Measurements from ENCODE around the gene EBPL.
A peak's percentile ranks its signal among the peaks of the same experiment; 100 is the strongest.
"Not testable (repeated sequence)": the region's sequence is repeated elsewhere in the genome, so short reads cannot be mapped to it uniquely, and the experiment has no call there.

EBPL gene

DNA sequence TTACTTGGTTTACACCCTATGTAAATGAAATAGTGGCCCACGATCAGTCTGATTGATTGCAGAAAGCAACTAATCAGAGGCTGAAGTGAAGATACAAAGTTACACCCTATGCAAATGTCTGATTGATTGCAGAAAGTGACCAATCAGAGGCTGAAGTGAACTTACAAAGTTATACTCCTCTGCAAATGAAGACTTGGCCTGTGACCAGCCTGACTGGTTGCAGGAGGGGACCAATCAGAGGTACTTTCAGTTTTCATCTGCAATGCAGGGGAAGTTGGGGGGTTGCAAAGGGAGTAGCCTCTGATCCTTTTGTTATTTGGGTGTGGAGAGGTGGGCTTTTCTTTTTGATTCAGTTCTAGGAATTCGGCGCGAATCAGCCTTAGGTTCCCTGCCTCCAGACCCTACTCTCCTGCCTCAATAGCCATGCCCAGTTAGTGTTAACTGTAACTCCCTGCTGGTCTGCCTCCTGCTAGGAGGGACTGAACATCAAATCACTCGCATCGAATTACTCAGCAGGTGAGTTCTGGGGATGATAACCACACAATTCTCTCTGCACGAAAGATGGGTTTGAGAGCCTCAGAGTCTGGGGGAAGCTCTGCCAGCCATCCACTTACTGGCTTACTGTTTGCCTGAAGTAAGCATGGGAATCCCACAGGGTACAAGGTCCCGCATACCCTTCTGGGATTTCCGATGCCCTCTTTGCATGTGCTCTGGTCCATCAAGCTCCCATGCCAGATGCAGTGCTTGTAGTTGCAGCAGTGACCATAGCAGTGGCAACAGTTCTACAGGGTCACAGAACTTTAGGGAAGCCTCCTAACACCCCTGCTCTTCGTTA lies 55.5 kb downstream of the EBPL start:
- DNase-seq = no peak

DNA sequence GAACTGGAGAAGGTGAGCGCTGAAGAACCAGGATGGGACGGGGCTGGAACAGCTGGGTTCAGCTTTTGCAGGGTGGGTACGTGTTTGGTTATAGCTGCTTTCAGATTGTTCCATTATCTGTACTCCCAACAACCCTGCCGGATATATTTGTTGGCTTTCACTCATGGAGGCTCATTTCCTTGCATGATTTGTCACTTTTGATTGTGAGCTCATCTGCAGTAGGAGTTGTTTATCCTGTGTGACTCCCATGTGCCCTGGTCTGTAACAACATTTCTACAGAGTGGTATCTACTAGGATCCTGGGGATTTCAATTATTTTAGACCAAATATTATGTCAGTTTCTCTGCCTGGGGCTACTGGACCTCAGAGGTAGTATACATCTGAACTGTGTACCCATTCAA lies 57.6 kb downstream of the EBPL start:
- DNase-seq = no peak

DNA sequence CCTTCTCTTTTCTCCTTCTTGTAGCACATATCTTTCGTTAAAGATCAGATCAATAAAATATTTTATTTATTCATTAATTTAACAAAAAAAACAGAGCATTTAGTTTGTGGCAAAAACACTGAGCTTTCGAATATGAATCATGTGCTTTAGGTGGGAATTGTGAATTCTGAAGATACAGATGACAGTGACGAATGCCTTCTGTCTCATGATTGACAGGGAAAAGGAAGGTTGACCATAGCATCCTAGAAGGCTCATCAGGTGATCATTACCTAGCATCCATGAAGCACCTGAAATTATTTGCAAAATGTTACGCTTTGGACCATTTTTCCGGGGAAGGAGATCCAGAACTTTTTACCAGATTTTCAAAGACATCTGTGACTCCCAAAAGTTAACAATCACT lies 59.1 kb downstream of the EBPL start:
- no peak for DNase-seq

DNA sequence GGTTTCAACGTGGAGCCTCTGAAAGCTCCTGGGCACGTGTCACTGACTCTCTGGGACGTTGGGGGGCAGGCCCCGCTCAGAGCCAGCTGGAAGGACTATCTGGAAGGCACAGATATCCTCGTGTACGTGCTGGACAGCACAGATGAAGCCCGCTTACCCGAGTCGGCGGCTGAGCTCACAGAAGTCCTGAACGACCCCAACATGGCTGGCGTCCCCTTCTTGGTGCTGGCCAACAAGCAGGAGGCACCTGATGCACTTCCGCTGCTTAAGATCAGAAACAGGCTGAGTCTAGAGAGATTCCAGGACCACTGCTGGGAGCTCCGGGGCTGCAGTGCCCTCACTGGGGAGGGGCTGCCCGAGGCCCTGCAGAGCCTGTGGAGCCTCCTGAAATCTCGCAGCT lies 60.7 kb downstream of the EBPL start:
- no peak for DNase-seq

DNA sequence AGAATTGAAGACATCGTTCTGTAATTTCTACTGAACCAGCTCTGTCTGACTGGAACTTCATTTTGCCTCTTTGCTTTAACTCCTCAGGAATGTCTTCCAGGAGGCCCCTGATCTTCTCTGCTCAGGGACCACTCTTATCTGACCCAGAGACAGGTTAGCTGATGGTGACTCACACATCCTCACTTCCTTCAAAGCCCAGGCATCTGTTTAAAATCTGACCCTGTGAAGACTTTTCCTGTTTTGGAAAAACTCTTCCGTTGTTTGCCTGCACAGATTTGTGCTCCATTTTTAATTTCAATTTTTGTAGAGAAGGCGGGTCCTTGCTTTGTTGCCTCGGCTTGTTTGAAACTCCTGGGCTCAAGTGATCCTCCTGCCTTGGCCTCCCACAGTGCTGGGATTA lies 61.3 kb downstream of the EBPL start:
- no peak for DNase-seq

DNA sequence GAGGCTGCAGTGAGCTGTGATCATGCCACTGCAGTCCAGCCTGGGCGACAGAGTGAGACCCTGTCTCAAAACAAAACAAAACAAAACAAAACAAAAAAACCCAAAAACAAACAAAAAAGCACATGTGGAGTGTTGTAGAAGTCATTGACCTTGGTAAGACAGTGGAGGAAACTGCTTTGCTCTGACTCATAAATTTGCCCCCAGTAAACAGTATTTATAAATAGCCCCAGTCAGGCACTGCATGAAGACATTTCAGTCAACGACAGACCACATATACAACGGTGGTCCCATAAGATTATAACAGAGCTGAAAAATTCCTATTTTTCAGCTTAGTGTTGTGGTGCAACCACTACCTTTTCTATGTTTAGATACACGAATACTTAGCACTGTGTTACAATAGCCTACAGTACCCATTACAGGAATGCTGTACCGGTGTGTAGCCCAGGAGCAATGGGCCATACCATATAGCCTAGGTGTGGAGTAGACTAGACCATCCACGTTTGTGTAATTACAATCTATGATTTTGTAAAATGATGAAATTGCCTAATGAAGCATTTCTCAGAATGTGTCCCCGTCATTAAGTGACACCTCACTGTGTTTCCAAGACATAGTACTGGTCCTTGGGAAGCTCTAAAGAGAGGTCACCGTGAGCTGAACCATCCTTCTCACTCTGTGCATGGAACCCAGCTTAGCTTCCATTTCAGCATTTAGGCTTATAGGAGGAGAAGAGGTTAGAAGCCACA lies 61.9 kb downstream of the EBPL start:
- no peak for DNase-seq

DNA sequence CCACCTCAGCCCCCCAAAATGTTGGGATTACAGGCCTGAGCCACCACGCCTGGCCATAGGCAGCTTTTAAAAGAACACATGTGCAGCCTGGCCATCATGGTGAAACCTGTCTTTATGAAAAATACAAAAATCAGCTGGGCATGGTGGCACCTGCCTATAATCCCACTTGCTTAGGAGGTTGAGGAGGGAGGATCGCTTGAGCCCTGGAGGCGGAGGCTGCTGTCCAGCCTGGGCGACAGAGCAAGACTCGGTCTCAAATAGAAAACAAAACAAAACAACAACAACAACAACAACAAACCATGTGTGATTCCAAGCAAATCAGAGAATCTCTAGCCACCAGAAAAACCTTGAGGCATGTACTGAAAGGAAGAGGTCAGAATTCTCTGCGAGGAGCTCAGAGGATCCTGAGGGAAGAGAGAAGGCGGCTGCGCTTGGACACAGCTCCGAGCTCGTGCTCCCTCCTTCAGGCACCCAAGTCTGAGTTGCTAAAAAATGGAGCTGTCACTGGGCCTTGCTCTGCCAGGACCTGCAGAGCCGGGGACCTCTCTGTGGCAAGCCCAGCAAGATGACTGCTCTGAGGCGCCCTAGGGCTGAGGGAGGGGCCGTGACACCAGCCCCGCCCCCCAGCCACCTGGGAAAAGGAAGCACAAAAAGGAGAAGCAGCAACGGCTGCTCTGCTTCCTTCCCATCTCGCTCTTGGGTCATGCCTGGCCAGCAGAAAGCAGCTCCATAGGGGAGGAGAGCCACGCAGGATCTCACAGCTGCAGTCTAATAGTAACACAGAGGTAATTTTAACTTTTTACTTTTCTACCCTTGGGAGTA lies 63.2 kb downstream of the EBPL start, which contains the start of gene ARL11:
Gene ARL11, plus strand, starts transcription at position 677 of the 822 bp plus-strand sequence. CDS start 1,941 bp downstream, outside the sequence.
- DNase-seq = peak in 19 of 51 donors; percentile 8 to 46 (median 16)

DNA sequence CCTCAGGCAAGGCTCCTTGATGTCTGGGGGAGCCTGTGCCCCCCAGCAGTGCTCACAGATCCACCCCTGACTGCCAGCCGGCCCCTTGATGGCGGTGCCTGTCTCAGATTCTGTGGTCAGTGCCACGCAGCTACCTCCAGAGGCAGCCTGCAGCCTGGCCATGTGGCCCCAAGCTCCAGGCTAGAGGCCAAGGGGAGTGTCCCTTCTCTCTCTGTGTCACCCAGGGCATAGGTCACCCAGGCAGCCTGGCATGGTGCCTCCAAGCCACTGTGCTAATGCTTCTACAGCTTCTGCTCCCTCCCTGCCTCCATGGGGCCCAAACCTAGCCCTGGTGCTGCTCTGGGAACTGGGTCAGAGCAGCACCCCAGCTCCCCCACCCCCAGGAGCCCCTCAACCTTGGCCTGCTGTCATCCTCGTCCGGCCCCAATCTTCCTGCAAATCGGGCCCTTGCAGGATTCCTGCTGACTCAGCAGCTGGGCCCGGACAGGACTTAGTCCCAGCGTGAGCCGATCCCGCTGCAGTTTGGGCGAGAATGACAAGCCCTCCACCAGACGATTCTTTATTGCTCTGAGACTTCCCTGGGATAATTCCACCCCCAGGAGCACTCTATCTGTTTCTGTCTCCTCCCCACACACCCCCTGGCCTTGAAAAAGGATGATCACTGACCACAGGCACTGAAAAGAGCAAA lies 65.8 kb downstream of the EBPL start:
- DNase-seq = peak in 13 of 51 donors; percentile 3 to 26 (median 7)

DNA sequence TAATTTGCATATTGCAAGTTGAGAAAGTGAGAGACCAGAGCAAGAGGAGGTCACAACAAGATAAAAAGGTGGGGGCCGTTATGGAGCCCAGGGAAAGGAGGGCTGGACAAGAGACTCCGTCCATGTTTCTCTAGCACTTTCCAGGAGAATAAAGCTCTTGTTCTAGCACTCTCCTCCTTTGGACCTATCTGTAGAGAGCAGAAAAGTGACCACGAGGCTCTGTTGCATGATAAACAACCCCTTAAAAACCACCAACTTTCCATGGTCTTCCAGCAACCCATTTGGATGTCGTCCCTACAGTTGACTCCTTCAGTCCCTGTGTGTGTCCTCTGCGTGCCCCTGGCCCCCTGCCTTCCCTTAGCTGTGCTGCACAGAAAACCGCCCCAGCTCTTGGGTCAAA lies 67.1 kb downstream of the EBPL start:
- DNase-seq = no peak

DNA sequence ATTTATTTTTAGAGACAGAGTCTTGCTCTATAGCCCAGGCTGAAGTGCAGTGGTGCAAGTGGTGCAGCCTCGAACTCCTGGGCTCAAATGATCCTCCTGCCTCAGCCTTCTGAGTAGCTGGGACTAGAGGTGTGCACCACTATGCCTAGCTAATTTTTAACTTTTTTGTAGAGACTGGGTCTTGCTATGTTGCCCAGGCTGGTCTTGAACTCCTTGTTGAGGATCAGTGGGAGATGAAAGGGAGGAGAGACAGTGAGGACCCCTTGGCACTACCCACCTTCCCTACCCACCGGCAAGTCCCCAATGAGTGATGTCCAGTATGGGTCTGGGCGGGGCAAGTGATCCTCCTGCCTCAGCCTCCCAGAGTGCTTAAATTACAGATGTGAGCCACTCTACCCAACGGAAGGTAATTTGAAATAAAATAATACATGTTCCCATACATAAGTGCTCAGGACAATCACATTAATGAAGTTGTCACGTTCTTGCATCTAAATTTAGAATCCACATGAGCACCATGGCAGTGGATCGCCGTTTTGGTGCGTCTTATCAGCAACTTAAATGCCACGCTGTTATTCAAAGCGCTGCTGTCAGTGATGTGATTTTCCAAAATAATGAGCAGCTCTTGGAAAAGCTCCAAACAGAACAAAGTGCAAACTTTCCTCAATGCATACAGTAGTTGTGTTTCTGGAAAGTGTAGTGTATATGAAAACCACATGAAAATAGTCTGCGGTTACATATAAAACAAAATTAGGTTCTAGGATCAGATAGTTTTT lies 68.9 kb downstream of the EBPL start:
- DNase-seq = no peak

DNA sequence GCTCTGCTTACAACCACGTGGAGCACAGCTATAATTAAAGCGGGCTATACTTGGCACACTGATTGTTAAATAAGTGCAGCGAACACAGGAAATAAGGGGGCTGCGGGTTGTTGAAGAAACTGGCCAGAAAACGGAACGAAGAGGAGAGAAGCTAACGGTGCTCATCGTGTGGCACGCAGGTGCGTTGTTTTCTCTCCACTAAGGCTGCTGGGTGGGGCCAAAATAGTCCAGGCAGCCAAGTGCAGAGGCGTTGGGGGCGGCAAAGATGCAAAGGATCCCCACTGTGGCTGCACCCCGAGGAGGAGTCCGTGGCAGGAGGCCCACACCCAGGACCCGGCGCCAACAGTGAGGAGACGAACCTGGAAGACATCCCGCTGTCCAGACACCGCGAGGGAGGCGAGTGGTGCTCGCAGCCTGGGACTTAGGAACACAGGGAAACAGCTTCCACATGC lies 71.1 kb downstream of the EBPL start:
- DNase-seq = no peak

DNA sequence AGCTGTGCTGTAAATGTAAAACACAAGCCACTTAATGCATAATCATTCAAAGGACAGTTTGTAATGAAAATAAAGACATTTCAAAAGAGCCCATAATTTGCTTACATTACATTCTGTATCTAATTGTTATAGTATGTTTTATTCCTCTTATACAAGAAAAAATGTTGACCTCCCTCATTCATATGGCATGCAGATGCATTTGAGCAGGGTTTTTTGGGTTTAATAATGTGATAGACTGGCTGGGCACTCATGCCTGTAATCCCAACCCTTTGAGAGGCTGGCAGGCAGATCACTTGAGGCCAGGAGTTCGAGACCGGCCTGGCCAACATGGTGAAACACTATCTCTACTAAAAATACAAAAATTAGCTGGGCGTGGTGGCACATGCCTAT lies 74.6 kb downstream of the EBPL start:
- no peak for DNase-seq

DNA sequence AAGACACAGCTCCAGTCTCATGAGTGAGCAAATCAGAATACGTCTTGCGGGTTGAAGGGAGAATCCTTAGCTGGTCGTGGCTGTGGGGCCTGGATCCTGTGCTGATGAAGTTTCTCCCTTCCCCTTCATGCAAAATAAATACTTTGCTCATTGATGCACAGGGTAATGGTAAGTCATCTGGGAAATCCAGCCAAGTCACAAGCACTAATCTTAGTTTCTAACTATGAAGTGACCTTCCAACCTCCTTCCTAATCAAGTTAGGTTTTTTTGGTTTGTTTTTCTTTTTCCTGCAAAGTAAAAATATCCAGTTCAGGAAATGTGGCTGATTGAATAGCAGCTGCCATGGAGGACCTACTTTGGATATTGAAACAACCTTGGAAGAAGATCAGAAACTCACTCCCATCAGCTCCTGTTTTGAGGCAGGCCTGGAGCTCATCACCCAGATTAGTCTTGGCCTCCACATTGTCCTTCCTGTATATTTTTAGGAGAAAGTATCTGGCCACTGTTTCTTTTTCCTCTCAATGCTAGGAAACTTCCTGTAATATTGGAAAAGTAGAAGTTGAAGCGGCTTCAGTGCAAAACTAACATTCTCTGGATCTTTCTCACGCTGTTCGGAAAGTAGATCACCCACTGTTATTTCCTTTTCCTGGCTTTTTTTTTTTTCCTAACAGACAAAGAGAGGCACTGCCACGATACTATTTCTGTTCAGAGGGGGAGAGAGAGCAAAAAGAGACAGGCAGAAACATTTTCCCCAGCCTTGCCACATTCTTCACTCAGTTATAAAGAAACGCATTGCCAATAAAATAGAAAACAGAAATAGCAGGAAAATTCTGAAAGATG lies 75.2 kb downstream of the EBPL start:
- DNase-seq = peak in 1 of 51 donors; percentile 17

DNA sequence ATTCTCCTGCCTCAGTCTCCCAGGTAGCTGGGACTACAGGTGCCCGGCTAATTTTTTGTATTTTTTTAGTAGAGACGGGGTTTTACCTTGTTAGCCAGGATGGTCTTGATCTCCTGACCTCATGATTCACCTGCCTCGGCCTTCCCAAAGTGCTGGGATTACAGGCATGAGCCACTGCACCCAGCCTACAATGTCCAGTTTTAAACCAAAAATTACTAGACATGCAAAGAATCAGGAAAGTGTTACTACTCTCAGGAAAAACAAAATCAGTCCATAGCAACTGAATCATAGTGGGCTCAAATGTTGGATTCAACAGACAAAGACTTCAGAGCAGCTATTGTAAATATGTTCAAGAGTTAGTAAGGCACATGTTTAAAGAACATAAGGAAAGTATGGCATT lies 79.2 kb downstream of the EBPL start:
- DNase-seq = not testable (repeated sequence)

Data from hypothalamus (tissue), 51 donors.